ENCODE data around the gene AAMP.

The AAMP gene

GRCh38 chr2:218261423-218262236, 8.3 kb downstream of the AAMP start:
- no peaks in the 10 kb centered on the region for H3K27me3 Mint-ChIP-seq (ENCODE audit: low read depth, poor library complexity)
- DNase-seq: peak; percentile 30
- H3K9me3 Mint-ChIP-seq: no peaks in the 10 kb centered on the region

GRCh38 chr2:218260742-218261422, 9.1 kb downstream of the AAMP start, which contains the start of gene GPBAR1:
Gene GPBAR1, plus strand, starts transcription at chr2:218261015. Its CDS starts 1,710 bp downstream, at chr2:218262725.
- Mint-ChIP-seq H3K4me3 (peak within 1 kb of the TSS; percentile 52), H3K4me1 (peaks cover 49% of the 10 kb centered on the region), H3K36me3 (ENCODE audit: low read depth) (peaks cover 12% of the 10 kb centered on the region), H3K9me3 (no peaks in the 10 kb centered on the region), H3K27ac (peak within 1 kb of the TSS; percentile 11), H3K27me3 (ENCODE audit: low read depth, poor library complexity) (no peaks in the 10 kb centered on the region)
- peak; percentile 53 for DNase-seq
- no peak for TF ChIP-seq CTCF (IDR thresholded peaks at IDR 0.05)

More at GRCh38 chr2:218261423-218262236, 8.3 kb downstream of the AAMP start:
- no peak for TF ChIP-seq CTCF (IDR thresholded peaks at IDR 0.05)
- H3K27ac Mint-ChIP-seq: peak overlapping the region; percentile 11
- peaks cover 49% of the 10 kb centered on the region for H3K4me1 Mint-ChIP-seq
- H3K36me3 Mint-ChIP-seq (ENCODE audit: low read depth): peaks cover 12% of the 10 kb centered on the region
- H3K4me3 Mint-ChIP-seq: peak overlapping the region; percentile 52

- no peak overlapping the region for H3K4me3 Mint-ChIP-seq
- H3K27ac Mint-ChIP-seq: no peak overlapping the region
- no peak for DNase-seq
These were observed 9.8 kb downstream of the AAMP start for GRCh38 chr2:218260166-218260565.

GRCh38 chr2:218259099-218259961, 10.6 kb downstream of the AAMP start:
- DNase-seq: no peak
- no peak for TF ChIP-seq CTCF (IDR thresholded peaks at IDR 0.05)
- Mint-ChIP-seq H3K27me3 (ENCODE audit: low read depth, poor library complexity) (no peaks in the 10 kb centered on the region), H3K4me1 (peaks cover 49% of the 10 kb centered on the region), H3K4me3 (peak overlapping the region; percentile 24), H3K27ac (peak overlapping the region; percentile 66), H3K9me3 (no peaks in the 10 kb centered on the region), H3K36me3 (ENCODE audit: low read depth) (peaks cover 21% of the 10 kb centered on the region)

More at GRCh38 chr2:218260166-218260565, 9.8 kb downstream of the AAMP start:
- H3K36me3 Mint-ChIP-seq (ENCODE audit: low read depth): peaks cover 16% of the 10 kb centered on the region
- no peaks in the 10 kb centered on the region for H3K27me3 Mint-ChIP-seq (ENCODE audit: low read depth, poor library complexity)
- no peak for TF ChIP-seq CTCF (IDR thresholded peaks at IDR 0.05)
- H3K4me1 Mint-ChIP-seq: peaks cover 49% of the 10 kb centered on the region
- H3K9me3 Mint-ChIP-seq: no peaks in the 10 kb centered on the region

- H3K9me3 Mint-ChIP-seq: no peaks in the 10 kb centered on the region
- H3K4me1 Mint-ChIP-seq: peaks cover 39% of the 10 kb centered on the region
- H3K4me3 Mint-ChIP-seq: no peak overlapping the region
- peak overlapping the region; percentile 49 for H3K27ac Mint-ChIP-seq
- peak; percentile 47 for DNase-seq
- peak; percentile 43 for TF ChIP-seq CTCF (IDR thresholded peaks at IDR 0.05)
- H3K36me3 Mint-ChIP-seq (ENCODE audit: low read depth): peaks cover 30% of the 10 kb centered on the region
- H3K27me3 Mint-ChIP-seq (ENCODE audit: low read depth, poor library complexity): no peaks in the 10 kb centered on the region
These were observed 12.5 kb downstream of the AAMP start for GRCh38 chr2:218257390-218257981.
